ENCODE data around the gene ADAM23.

Gene ADAM23

GRCh38 chr2:206511283-206511682 is 68.0 kb downstream of the ADAM23 start:
- no peak for DNase-seq (ENCODE audit: low spot score)

GRCh38 chr2:206512999-206513398 is 69.7 kb downstream of the ADAM23 start:
- DNase-seq (ENCODE audit: low spot score) = no peak

- DNase-seq (ENCODE audit: low spot score) = no peak
Observed at GRCh38 chr2:206515580-206515979, 72.2 kb downstream of the ADAM23 start.

GRCh38 chr2:206518997-206519396 is 75.7 kb downstream of the ADAM23 start:
- no peak for DNase-seq (ENCODE audit: low spot score)

- no peak for DNase-seq (ENCODE audit: low spot score)
Observed at GRCh38 chr2:206520450-206520849, 77.1 kb downstream of the ADAM23 start.

GRCh38 chr2:206521115-206521514 is 77.8 kb downstream of the ADAM23 start:
- no peak for DNase-seq (ENCODE audit: low spot score)

- DNase-seq (ENCODE audit: low spot score) = no peak
Observed at GRCh38 chr2:206521612-206522011, 78.3 kb downstream of the ADAM23 start.

- no peak for DNase-seq (ENCODE audit: low spot score)
Observed at GRCh38 chr2:206526416-206526815, 83.1 kb downstream of the ADAM23 start.

- DNase-seq (ENCODE audit: low spot score) = no peak
Observed at GRCh38 chr2:206527153-206527552, 83.8 kb downstream of the ADAM23 start.

- no peak for DNase-seq (ENCODE audit: low spot score)
Observed at GRCh38 chr2:206530727-206531126, 87.4 kb downstream of the ADAM23 start.

GRCh38 chr2:206531996-206532543 is 88.7 kb downstream of the ADAM23 start:
- DNase-seq (ENCODE audit: low spot score) = no peak

GRCh38 chr2:206533977-206534376 is 90.6 kb downstream of the ADAM23 start:
- no peak for DNase-seq (ENCODE audit: low spot score)

GRCh38 chr2:206535260-206535986 is 92.1 kb downstream of the ADAM23 start:
- no peak for DNase-seq (ENCODE audit: low spot score)

GRCh38 chr2:206540757-206541156 is 97.4 kb downstream of the ADAM23 start:
- DNase-seq (ENCODE audit: low spot score) = no peak

GRCh38 chr2:206543073-206543472 is 99.7 kb downstream of the ADAM23 start:
- DNase-seq (ENCODE audit: low spot score) = no peak

GRCh38 chr2:206548383-206548782 is 105.1 kb downstream of the ADAM23 start:
- no peak for DNase-seq (ENCODE audit: low spot score)

GRCh38 chr2:206555721-206556120 is 112.4 kb downstream of the ADAM23 start:
- no peak for DNase-seq (ENCODE audit: low spot score)

- peak; percentile 45 for DNase-seq (ENCODE audit: low spot score)
Observed at GRCh38 chr2:206556357-206556949, 113.1 kb downstream of the ADAM23 start.

GRCh38 chr2:206557321-206557720 is 114.0 kb downstream of the ADAM23 start:
- no peak for DNase-seq (ENCODE audit: low spot score)

GRCh38 chr2:206558492-206558891 is 115.2 kb downstream of the ADAM23 start:
- no peak for DNase-seq (ENCODE audit: low spot score)

- no peak for DNase-seq (ENCODE audit: low spot score)
Observed at GRCh38 chr2:206561962-206562361, 118.6 kb downstream of the ADAM23 start.

- no peak for DNase-seq (ENCODE audit: low spot score)
Observed at GRCh38 chr2:206562375-206562774, 119.0 kb downstream of the ADAM23 start.

- no peak for DNase-seq (ENCODE audit: low spot score)
Observed at GRCh38 chr2:206563374-206563773, 120.0 kb downstream of the ADAM23 start.
